ENCODE results near the gene CAPG. TPM values are rescaled to one million over a fixed set of nuclear protein-coding genes. Genes with fewer than 3 reads are reported as not detected.

Gene CAPG
- polyA plus RNA-seq, 1 donor (not counting 4 experiments of a cell fraction or from before 2014, with no cell fraction given), result 466 TPM

- TF ChIP-seq EZH2 (IDR thresholded peaks at IDR 0.05; ENCODE audit: low read length) (no peak), CTCF (optimal IDR thresholded peaks at IDR 0.05 in 1 of 3, IDR thresholded peaks at IDR 0.05 in 1 of 3, conservative IDR thresholded peaks at IDR 0.05 in 1 of 3; ENCODE audit: extremely low read depth in 1 of 3, insufficient read depth in 2 of 3, low read length in 3 of 3) (no peak)
- H3K27ac ChIP-seq (ENCODE audit: control insufficient read depth, insufficient read depth, low read length), result no peak overlapping the region
- no peak overlapping the region for H3K4me3 ChIP-seq (ENCODE audit: control insufficient read depth in 2 of 3, extremely low read depth in 1 of 3, insufficient read depth in 2 of 3, low read depth in 1 of 3, low read length in 3 of 3)
- DNase-seq (ENCODE audit: low read depth, low spot score), result no peak
- peaks cover 18% of the 10 kb centered on the region for H3K4me1 ChIP-seq (ENCODE audit: control insufficient read depth, extremely low read depth, insufficient read depth, low read length)
- H3K27me3 ChIP-seq (ENCODE audit: control insufficient read depth, extremely low read depth, insufficient read depth, low read length), result no peaks in the 10 kb centered on the region
- no peaks in the 10 kb centered on the region for H3K79me2 ChIP-seq (ENCODE audit: control insufficient read depth, insufficient read depth, low read length)
- no peaks in the 10 kb centered on the region for H3K9me3 ChIP-seq (ENCODE audit: control insufficient read depth, low read depth, low read length)
- H3K36me3 ChIP-seq (ENCODE audit: control insufficient read depth in 2 of 2, extremely low read depth in 1 of 2, insufficient read depth in 2 of 2, low read length in 2 of 2), result no peaks in the 10 kb centered on the region
- no peak overlapping the region for H3K4me2 ChIP-seq (ENCODE audit: control insufficient read depth, extremely low read depth, insufficient read depth, low read depth, low read length)
- no peak for FAIRE-seq
- H3K9me1 ChIP-seq (ENCODE audit: control insufficient read depth, extremely low read depth, insufficient read depth, low read length), result no peaks in the 10 kb centered on the region
- H4K20me1 ChIP-seq (ENCODE audit: control insufficient read depth, extremely low read depth, insufficient read depth, low read length), result no peaks in the 10 kb centered on the region
- no peak overlapping the region for H3K9ac ChIP-seq (ENCODE audit: control insufficient read depth, extremely low read depth, insufficient read depth, low read length)
- dilution Hi-C loops (cut with MboI; ENCODE audit: extremely low pct_ligation_motif_present, low sequenced_read_pairs), result no loop called here
- H2AFZ ChIP-seq (ENCODE audit: control insufficient read depth, low read length), result no peak overlapping the region
These were observed 46.9 kb upstream of the CAPG start for GRCh38 chr2:85457043-85457442.

GRCh38 chr2:85455552-85456090 is 45.5 kb upstream of the CAPG start:
- Histone ChIP-seq H3K27me3 (ENCODE audit: control insufficient read depth, extremely low read depth, insufficient read depth, low read length) (no peaks in the 10 kb centered on the region), H3K9me3 (ENCODE audit: control insufficient read depth, low read depth, low read length) (no peaks in the 10 kb centered on the region), H3K9me1 (ENCODE audit: control insufficient read depth, extremely low read depth, insufficient read depth, low read length) (no peaks in the 10 kb centered on the region), H3K36me3 (ENCODE audit: control insufficient read depth in 2 of 2, extremely low read depth in 1 of 2, insufficient read depth in 2 of 2, low read length in 2 of 2) (no peaks in the 10 kb centered on the region), H3K4me3 (ENCODE audit: control insufficient read depth in 2 of 3, extremely low read depth in 1 of 3, insufficient read depth in 2 of 3, low read depth in 1 of 3, low read length in 3 of 3) (no peak overlapping the region), H4K20me1 (ENCODE audit: control insufficient read depth, extremely low read depth, insufficient read depth, low read length) (no peaks in the 10 kb centered on the region), H3K9ac (ENCODE audit: control insufficient read depth, extremely low read depth, insufficient read depth, low read length) (no peak overlapping the region), H2AFZ (ENCODE audit: control insufficient read depth, low read length) (no peak overlapping the region), H3K4me2 (ENCODE audit: control insufficient read depth, extremely low read depth, insufficient read depth, low read depth, low read length) (no peak overlapping the region), H3K4me1 (ENCODE audit: control insufficient read depth, extremely low read depth, insufficient read depth, low read length) (peaks cover 18% of the 10 kb centered on the region), H3K79me2 (ENCODE audit: control insufficient read depth, insufficient read depth, low read length) (no peaks in the 10 kb centered on the region), H3K27ac (ENCODE audit: control insufficient read depth, insufficient read depth, low read length) (no peak overlapping the region)
- dilution Hi-C loops (cut with MboI; ENCODE audit: extremely low pct_ligation_motif_present, low sequenced_read_pairs), result no loop called here
- DNase-seq (ENCODE audit: low read depth, low spot score) (no peak), FAIRE-seq (no peak)
- TF ChIP-seq EZH2 (IDR thresholded peaks at IDR 0.05; ENCODE audit: low read length) (no peak), CTCF (optimal IDR thresholded peaks at IDR 0.05 in 1 of 3, IDR thresholded peaks at IDR 0.05 in 1 of 3, conservative IDR thresholded peaks at IDR 0.05 in 1 of 3; ENCODE audit: extremely low read depth in 1 of 3, insufficient read depth in 2 of 3, low read length in 3 of 3) (no peak)

All from keratinocyte (primary cell).